ENCODE results near the gene PSME2. TPM values are rescaled to one million over a fixed set of nuclear protein-coding genes. Genes with fewer than 3 reads are reported as not detected.

The PSME2 gene
- total and polyA plus RNA-seq, 2 donors (not counting 1 experiment from before 2014, with no cell fraction given) = 132 to 148 TPM

DNA sequence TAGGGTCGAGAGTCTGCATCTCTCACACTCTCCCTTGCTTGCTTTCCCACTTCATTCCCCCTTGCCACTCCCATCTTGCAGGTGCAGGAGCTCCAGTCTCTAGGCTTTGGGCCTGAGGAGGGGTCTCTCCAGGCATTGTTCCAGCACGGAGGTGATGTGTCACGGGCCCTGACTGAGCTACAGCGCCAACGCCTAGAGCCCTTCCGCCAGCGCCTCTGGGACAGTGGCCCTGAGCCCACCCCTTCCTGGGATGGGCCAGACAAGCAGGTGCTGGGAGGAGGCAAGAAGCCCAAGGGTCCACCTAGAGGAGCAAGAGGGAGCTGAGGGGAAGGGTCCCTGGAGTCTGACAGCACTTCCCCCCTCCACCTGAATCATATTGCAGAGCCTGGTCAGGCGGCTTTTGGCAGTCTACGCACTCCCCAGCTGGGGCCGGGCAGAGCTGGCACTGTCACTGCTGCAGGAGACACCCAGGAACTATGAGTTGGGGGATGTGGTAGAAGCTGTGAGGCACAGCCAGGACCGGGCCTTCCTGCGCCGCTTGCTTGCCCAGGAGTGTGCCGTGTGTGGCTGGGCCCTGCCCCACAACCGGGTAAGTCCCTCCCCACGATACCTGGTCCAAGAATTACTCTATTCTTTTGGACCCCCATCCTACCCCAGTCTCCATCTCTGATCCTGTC is 5.1 kb upstream of the PSME2 start:
- H2AFZ ChIP-seq (ENCODE audit: low read length) = no peak overlapping the region
- no peak overlapping the region for H3K9ac ChIP-seq (ENCODE audit: insufficient read depth, low read length)
- H3K4me2 ChIP-seq (ENCODE audit: extremely low read depth, insufficient read depth, low read length) = no peak overlapping the region
- peaks cover 24% of the 10 kb centered on the region for H3K36me3 ChIP-seq (ENCODE audit: control insufficient read depth, insufficient read depth, low read length)
- no peak for DNase-seq (ENCODE audit: low read depth in 2 of 2)
- TF ChIP-seq CTCF (conservative IDR thresholded peaks at IDR 0.05 in 1 of 2, IDR thresholded peaks at IDR 0.05 in 1 of 2; ENCODE audit: low read depth in 1 of 2, low read length in 2 of 2) (no peak), EZH2 (IDR thresholded peaks at IDR 0.05; ENCODE audit: low read length, missing control alignments) (no peak)
- no peaks in the 10 kb centered on the region for H3K9me3 ChIP-seq (ENCODE audit: control insufficient read depth, insufficient read depth, low read depth, low read length)
- H3K27me3 ChIP-seq (ENCODE audit: control insufficient read depth, insufficient read depth, low read length) = no peaks in the 10 kb centered on the region
- no peaks in the 10 kb centered on the region for H3K4me1 ChIP-seq (ENCODE audit: control insufficient read depth, extremely low read depth, insufficient read depth, low read length)
- H3K79me2 ChIP-seq (ENCODE audit: control insufficient read depth, insufficient read depth, low read length) = peaks cover 18% of the 10 kb centered on the region
- H3K27ac ChIP-seq (ENCODE audit: insufficient read depth, low read length) = no peak overlapping the region
- H4K20me1 ChIP-seq (ENCODE audit: control insufficient read depth, extremely low read depth, insufficient read depth, low read length) = no peaks in the 10 kb centered on the region
- no peak overlapping the region for H3K4me3 ChIP-seq (replicated peaks in 1 of 4; ENCODE audit: control extremely low read depth in 1 of 4, insufficient read depth in 1 of 4, low read depth in 3 of 4, low read length in 4 of 4)

DNA sequence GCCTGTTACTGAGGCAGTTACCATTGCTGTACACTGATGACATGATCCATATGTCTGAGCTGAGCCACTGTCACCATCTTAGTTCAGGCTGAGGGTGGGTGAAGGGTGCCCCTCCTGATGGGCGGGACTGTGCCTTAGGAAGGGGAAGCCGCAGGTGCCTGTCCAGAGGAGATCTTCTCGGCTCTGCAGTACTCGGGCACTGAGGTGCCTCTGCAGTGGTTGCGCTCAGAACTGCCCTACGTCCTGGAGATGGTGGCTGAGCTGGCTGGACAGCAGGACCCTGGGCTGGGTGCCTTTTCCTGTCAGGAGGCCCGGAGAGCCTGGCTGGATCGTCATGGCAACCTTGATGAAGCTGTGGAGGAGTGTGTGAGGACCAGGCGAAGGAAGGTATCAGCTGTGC is 4.6 kb upstream of the PSME2 start:
- Histone ChIP-seq H4K20me1 (ENCODE audit: control insufficient read depth, extremely low read depth, insufficient read depth, low read length) (no peaks in the 10 kb centered on the region), H3K4me1 (ENCODE audit: control insufficient read depth, extremely low read depth, insufficient read depth, low read length) (no peaks in the 10 kb centered on the region), H3K27ac (ENCODE audit: insufficient read depth, low read length) (no peak overlapping the region), H3K36me3 (ENCODE audit: control insufficient read depth, insufficient read depth, low read length) (peaks cover 24% of the 10 kb centered on the region), H3K79me2 (ENCODE audit: control insufficient read depth, insufficient read depth, low read length) (peaks cover 18% of the 10 kb centered on the region), H2AFZ (ENCODE audit: low read length) (no peak overlapping the region), H3K9me3 (ENCODE audit: control insufficient read depth, insufficient read depth, low read depth, low read length) (no peaks in the 10 kb centered on the region), H3K4me2 (ENCODE audit: extremely low read depth, insufficient read depth, low read length) (no peak overlapping the region), H3K27me3 (ENCODE audit: control insufficient read depth, insufficient read depth, low read length) (no peaks in the 10 kb centered on the region), H3K4me3 (replicated peaks in 1 of 4; ENCODE audit: control extremely low read depth in 1 of 4, insufficient read depth in 1 of 4, low read depth in 3 of 4, low read length in 4 of 4) (no peak overlapping the region), H3K9ac (ENCODE audit: insufficient read depth, low read length) (no peak overlapping the region)
- no peak for TF ChIP-seq CTCF (conservative IDR thresholded peaks at IDR 0.05 in 1 of 2, IDR thresholded peaks at IDR 0.05 in 1 of 2; ENCODE audit: low read depth in 1 of 2, low read length in 2 of 2)
- no peak for TF ChIP-seq EZH2 (IDR thresholded peaks at IDR 0.05; ENCODE audit: low read length, missing control alignments)
- DNase-seq (ENCODE audit: low read depth in 2 of 2) = no peak

DNA sequence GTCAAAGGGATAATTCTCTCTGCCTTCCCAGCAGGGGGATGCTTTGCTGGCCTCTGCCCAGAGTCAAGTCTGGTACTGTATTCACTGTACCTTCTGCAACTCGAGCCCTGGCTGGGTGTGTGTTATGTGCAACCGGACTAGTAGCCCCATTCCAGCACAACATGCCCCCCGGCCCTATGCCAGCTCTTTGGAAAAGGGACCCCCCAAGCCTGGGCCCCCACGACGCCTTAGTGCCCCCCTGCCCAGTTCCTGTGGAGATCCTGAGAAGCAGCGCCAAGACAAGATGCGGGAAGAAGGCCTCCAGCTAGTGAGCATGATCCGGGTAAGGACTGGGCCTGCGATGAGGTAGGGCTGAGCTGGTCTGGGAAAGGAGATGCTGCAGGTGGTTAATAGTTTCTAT is 4.2 kb upstream of the PSME2 start:
- H2AFZ ChIP-seq (ENCODE audit: low read length) = no peak overlapping the region
- no peak overlapping the region for H3K4me3 ChIP-seq (replicated peaks in 1 of 4; ENCODE audit: control extremely low read depth in 1 of 4, insufficient read depth in 1 of 4, low read depth in 3 of 4, low read length in 4 of 4)
- H3K4me2 ChIP-seq (ENCODE audit: extremely low read depth, insufficient read depth, low read length) = no peak overlapping the region
- no peaks in the 10 kb centered on the region for H3K4me1 ChIP-seq (ENCODE audit: control insufficient read depth, extremely low read depth, insufficient read depth, low read length)
- H3K9ac ChIP-seq (ENCODE audit: insufficient read depth, low read length) = no peak overlapping the region
- no peaks in the 10 kb centered on the region for H4K20me1 ChIP-seq (ENCODE audit: control insufficient read depth, extremely low read depth, insufficient read depth, low read length)
- H3K27me3 ChIP-seq (ENCODE audit: control insufficient read depth, insufficient read depth, low read length) = no peaks in the 10 kb centered on the region
- peaks cover 22% of the 10 kb centered on the region for H3K79me2 ChIP-seq (ENCODE audit: control insufficient read depth, insufficient read depth, low read length)
- H3K27ac ChIP-seq (ENCODE audit: insufficient read depth, low read length) = no peak overlapping the region
- TF ChIP-seq CTCF (conservative IDR thresholded peaks at IDR 0.05 in 1 of 2, IDR thresholded peaks at IDR 0.05 in 1 of 2; ENCODE audit: low read depth in 1 of 2, low read length in 2 of 2) (no peak), EZH2 (IDR thresholded peaks at IDR 0.05; ENCODE audit: low read length, missing control alignments) (no peak)
- DNase-seq (ENCODE audit: low read depth in 2 of 2) = no peak
- H3K36me3 ChIP-seq (ENCODE audit: control insufficient read depth, insufficient read depth, low read length) = peaks cover 23% of the 10 kb centered on the region
- no peaks in the 10 kb centered on the region for H3K9me3 ChIP-seq (ENCODE audit: control insufficient read depth, insufficient read depth, low read depth, low read length)

Measured in fibroblast of lung (primary cell).